K562 (cell line): ENCODE measurements around the gene EEF2K. TPM values are rescaled to one million over a fixed set of nuclear protein-coding genes. Genes with fewer than 3 reads are reported as not detected.

Experiments used
- ATAC-seq: fragments of 200-7000 bp; cut with Tn5 transposase; 3 replicates; pipeline ENCODE4 v1.9.1; 2020; ENCODE audit warnings: moderate library complexity
- BruUV-seq: library from RNA; stranded (reverse); fragments of 400-500 nt; replicated peaks from 2 replicates; lab custom pipeline; 2021; lab: Mats Ljungman, UMichigan
- CTCF ChIA-PET: fragments of 300-600 bp; formaldehyde crosslinking; extraction: SDS; loops from one replicate; lab custom pipeline; 2021; ENCODE audit warnings: low intra/inter-chr PET ratio; lab: Yijun Ruan, JAX
- POLR2A ChIA-PET: fragments of 300-600, 350-650 bp; sonication (Branson Sonifier 250); formaldehyde crosslinking; extraction: SDS; loops from one replicate; lab custom pipeline; 2021; ENCODE audit warnings: antibody characterized with exemption, inconsistent platforms; lab: Yijun Ruan, JAX
- DNase-seq, 4 experiments: peaks; one replicate each; pipeline versions ENCODE4 v3.0.0 to v3.0.0-alpha.2; 2011 to 2018; ENCODE audit warnings: low spot score in 3 of 4, mixed read lengths in 3 of 4; ENCODE audit errors: extremely low read depth in 1 of 4
- FAIRE-seq: peaks from 2 replicates; lab custom pipeline; 2011; peaks lifted over from hg19 to GRCh38; lab: Jason Lieb, UNC
- H2AFZ ChIP-seq: 2 replicates; pipeline ENCODE4 v1.6.0; 2011; ENCODE audit warnings: low read depth, low read length, control low read depth, inconsistent platforms
- H3K27ac ChIP-seq: fragments of 200-600 bp; 3 replicates; pipeline ENCODE4 v1.8.0; 2011; ENCODE audit warnings: low read depth, mild to moderate bottlenecking, control low read depth, inconsistent platforms, low read length, moderate library complexity, mixed read lengths; ENCODE audit errors: extremely low read depth
- H3K27me3 ChIP-seq, 2 experiments: fragments of 300-600 bp in 1 of 2; 2 replicates in 1 of 2; 3 replicates in 1 of 2; pipeline versions ENCODE4 v1.6.0 to v1.8.0; 2011; ENCODE audit warnings: inconsistent platforms in 2 of 2, low read length in 2 of 2, mild to moderate bottlenecking in 1 of 2, mixed read lengths in 1 of 2, moderate library complexity in 1 of 2; ENCODE audit not compliant: control insufficient read depth in 2 of 2, insufficient read depth in 2 of 2
- H3K36me3 ChIP-seq: fragments of 300-600 bp; 3 replicates; pipeline ENCODE4 v1.8.0; 2011; ENCODE audit warnings: mild to moderate bottlenecking, low read length, inconsistent platforms; ENCODE audit not compliant: control insufficient read depth, insufficient read depth
- H3K4me1 ChIP-seq, 2 experiments: fragments of 200-600 bp in 1 of 2; replicated peaks in 1 of 2; 2 replicates in 1 of 2; 3 replicates in 1 of 2; pipeline versions ENCODE4 v1.5.1 to v1.8.0; 2011; ENCODE audit warnings: inconsistent platforms in 2 of 2, low read length in 2 of 2, mild to moderate bottlenecking in 1 of 2, mixed read lengths in 1 of 2, moderate library complexity in 1 of 2; ENCODE audit not compliant: control insufficient read depth in 2 of 2, insufficient read depth in 2 of 2
- H3K4me2 ChIP-seq: 2 replicates; pipeline ENCODE4 v1.6.1; 2011; ENCODE audit warnings: low read length, control low read depth, inconsistent platforms, mixed read lengths; ENCODE audit not compliant: insufficient read depth
- H3K4me3 ChIP-seq: fragments of 200-600 bp; sonication (generic), shearing (Covaris generic); 2 replicates; pipeline ENCODE4 v1.5.1; 2016; ENCODE audit warnings: control low read depth, inconsistent platforms
- H3K79me2 ChIP-seq: fragments of 200-600 bp; 3 replicates; pipeline ENCODE4 v1.8.0; 2011; ENCODE audit warnings: low read length, inconsistent platforms; ENCODE audit not compliant: control insufficient read depth, insufficient read depth
- H3K9ac ChIP-seq, 2 experiments: 2 replicates each; pipeline versions ENCODE4 v1.6.0 to v1.6.1; 2011; ENCODE audit warnings: low read depth in 2 of 2, low read length in 2 of 2, control low read depth in 1 of 2, inconsistent platforms in 1 of 2, mild to moderate bottlenecking in 1 of 2, mixed read lengths in 1 of 2; ENCODE audit not compliant: insufficient read depth in 1 of 2
- H3K9me1 ChIP-seq: one replicate; pipeline ENCODE4 v1.6.0; 2011; ENCODE audit warnings: inconsistent platforms, mild to moderate bottlenecking, low read length, moderate library complexity; ENCODE audit not compliant: control insufficient read depth, insufficient read depth
- H3K9me3 ChIP-seq: replicated peaks from 2 replicates; pipeline ENCODE4 v1.5.1; 2011; ENCODE audit warnings: low read depth, low read length, inconsistent platforms; ENCODE audit not compliant: control insufficient read depth, insufficient read depth
- H4K20me1 ChIP-seq: replicated peaks from 2 replicates; pipeline ENCODE4 v1.6.1; 2011; ENCODE audit warnings: low read length, inconsistent platforms, mixed read lengths; ENCODE audit not compliant: control insufficient read depth, insufficient read depth
- BRF1 ChIP-seq: IDR thresholded peaks from 3 replicates; pipeline ENCODE4 v1.6.1; 2011; ENCODE audit warnings: borderline replicate concordance, mild to moderate bottlenecking; ENCODE audit not compliant: insufficient read length; ENCODE audit errors: extremely low read depth
- CC2D1A ChIP-seq: fragments of 450-650 bp; IDR thresholded peaks from 2 replicates; pipeline ENCODE4 v1.6.1; 2017; ENCODE audit warnings: mild to moderate bottlenecking
- CHD1 ChIP-seq: fragments of 200-600 bp; sonication (generic); IDR thresholded peaks from one replicate; pipeline ENCODE4 v1.6.1; 2012; ENCODE audit warnings: mild to moderate bottlenecking, moderate library complexity, low read length, inconsistent platforms
- FUS ChIP-seq: fragments of 200-400 bp; formaldehyde crosslinking; optimal IDR thresholded peaks from 2 replicates; pipeline ENCODE3; 2017; ENCODE audit warnings: low read depth, low read length
- GATAD2B ChIP-seq: fragments of 450-650 bp; IDR thresholded peaks from 2 replicates; pipeline ENCODE4 v1.6.1; 2017; ENCODE audit warnings: mild to moderate bottlenecking, borderline replicate concordance
- HEY1 ChIP-seq: fragments of 250-450 bp; sonication (Bioruptor Pico); IDR thresholded peaks from 2 replicates; pipeline ENCODE4 v1.5.0; 2020; ENCODE audit warnings: mild to moderate bottlenecking, moderate library complexity, borderline replicate concordance
- HMG20A ChIP-seq: fragments of 450-650 bp; formaldehyde crosslinking; conservative IDR thresholded peaks from 2 replicates; pipeline ENCODE4 v1.4.0; 2020; ENCODE audit warnings: mild to moderate bottlenecking, mixed read lengths
- JUNB ChIP-seq: fragments of 450-650 bp; formaldehyde crosslinking; conservative IDR thresholded peaks from 2 replicates; pipeline ENCODE4 v1.4.0; 2020; ENCODE audit warnings: mild to moderate bottlenecking
- NR2C2 ChIP-seq, 2 experiments: fragments of 200-800 bp in 1 of 2; sonication (Bioruptor generic) in 1 of 2; sonication (generic) in 1 of 2; formaldehyde crosslinking in 1 of 2; IDR thresholded peaks; 2 replicates each; pipeline versions ENCODE4 v1.6.1 to v1.8.0; 2016 to 2022; ENCODE audit warnings: mild to moderate bottlenecking in 1 of 2, missing compliant biosample characterization in 1 of 2, missing genetic modification characterization in 1 of 2, missing genetic modification reagents in 1 of 2
- POLR3G ChIP-seq: IDR thresholded peaks from 2 replicates; pipeline ENCODE4 v1.6.1; 2011; ENCODE audit not compliant: insufficient read length, insufficient replicate concordance; ENCODE audit errors: extremely low read depth
- SMAD2 ChIP-seq: fragments of 150-350 bp; IDR thresholded peaks from 2 replicates; pipeline ENCODE4 v1.6.1; 2014; ENCODE audit warnings: low read depth, mild to moderate bottlenecking, low read length
- SRSF1 ChIP-seq: fragments of 200-400 bp; formaldehyde crosslinking; IDR thresholded peaks from 2 replicates; pipeline ENCODE4 v1.6.1; 2017; ENCODE audit warnings: mild to moderate bottlenecking, low read depth, low read length, moderate library complexity
- TCF7 ChIP-seq: sonication (generic); IDR thresholded peaks from 2 replicates; pipeline ENCODE4 v1.6.1; 2016; ENCODE audit warnings: antibody characterized with exemption, borderline replicate concordance
- ZNF3 ChIP-seq: fragments of 250-450 bp; sonication (Bioruptor Pico); IDR thresholded peaks from 2 replicates; pipeline ENCODE4 v1.5.0; 2021; ENCODE audit warnings: mild to moderate bottlenecking, moderate library complexity
- ZNF584 ChIP-seq: fragments of 200-800 bp; sonication (Bioruptor generic); IDR thresholded peaks from 2 replicates; pipeline ENCODE4 v1.6.1; 2016; ENCODE audit warnings: low read depth, mild to moderate bottlenecking, missing genetic modification characterization, missing compliant biosample characterization
- WGBS: fragments of 100-300 bp; shearing (Covaris generic); methylation state at CpG from one replicate; pipeline ENCODE4 v1.1.6; 2016; ENCODE audit warnings: low coverage, mixed read lengths; ENCODE audit not compliant: insufficient coverage; ENCODE audit errors: missing lambda C conversion rate; 5-methylcytosine and 5-hydroxymethylcytosine counted together
- in situ Hi-C: fragments of 300-500 bp; cut with MboI; formaldehyde crosslinking; loops from 4 replicates; pipeline ENCODE4 v1.15.0; 2018; ENCODE audit warnings: inconsistent platforms, mixed read lengths
- intact Hi-C: fragments of 100-400 bp; cut with micrococcal nuclease; formaldehyde crosslinking; loops from 2 replicates; pipeline ENCODE4 v1.14.2; 2022
- polyA plus RNA-seq, 8 experiments: library from polyadenylated mRNA; depleted of rRNA in 4 of 8; stranded (reverse) in 5 of 8; unstranded in 3 of 8; fragments of >200 nt; fragmentation: Nextera tagmentation in 2 of 8; fragmentation: Illumina TruSeq in 1 of 8; extraction: Ambion mirVana in 2 of 8; extraction: Trizol in 1 of 8; gene quantifications; 2 replicates each; pipeline versions ENCODE4 v1.2.1 to v1.2.3, GENCODE V29; 2011 to 2014; ENCODE audit warnings: inconsistent platforms in 1 of 8, missing spikeins in 1 of 8
- total RNA-seq, 7 experiments: library from RNA; depleted of rRNA in 6 of 7; stranded (reverse); fragments of >200 nt in 6 of 7; fragmentation: Illumina TruSeq in 2 of 7; extraction: Trizol in 2 of 7; gene quantifications; 2 replicates each; pipeline versions ENCODE4 v1.2.1 to v1.2.3, GENCODE V29; 2011 to 2021; ENCODE audit warnings: low replicate concordance in 1 of 7
- TF ChIP-seq, protein P1 (sequence below): fragments of 450-650 bp; IDR thresholded peaks from 2 replicates; pipeline ENCODE4 v1.6.1; 2017; ENCODE audit warnings: mild to moderate bottlenecking, moderate library complexity

The EEF2K gene
- total and polyA plus RNA-seq, 9 of the 15 experiments (the other 6 are each of a cell fraction or from before 2014, with no cell fraction given): 3.0 to 35.2 (median 12.2) TPM

DNA sequence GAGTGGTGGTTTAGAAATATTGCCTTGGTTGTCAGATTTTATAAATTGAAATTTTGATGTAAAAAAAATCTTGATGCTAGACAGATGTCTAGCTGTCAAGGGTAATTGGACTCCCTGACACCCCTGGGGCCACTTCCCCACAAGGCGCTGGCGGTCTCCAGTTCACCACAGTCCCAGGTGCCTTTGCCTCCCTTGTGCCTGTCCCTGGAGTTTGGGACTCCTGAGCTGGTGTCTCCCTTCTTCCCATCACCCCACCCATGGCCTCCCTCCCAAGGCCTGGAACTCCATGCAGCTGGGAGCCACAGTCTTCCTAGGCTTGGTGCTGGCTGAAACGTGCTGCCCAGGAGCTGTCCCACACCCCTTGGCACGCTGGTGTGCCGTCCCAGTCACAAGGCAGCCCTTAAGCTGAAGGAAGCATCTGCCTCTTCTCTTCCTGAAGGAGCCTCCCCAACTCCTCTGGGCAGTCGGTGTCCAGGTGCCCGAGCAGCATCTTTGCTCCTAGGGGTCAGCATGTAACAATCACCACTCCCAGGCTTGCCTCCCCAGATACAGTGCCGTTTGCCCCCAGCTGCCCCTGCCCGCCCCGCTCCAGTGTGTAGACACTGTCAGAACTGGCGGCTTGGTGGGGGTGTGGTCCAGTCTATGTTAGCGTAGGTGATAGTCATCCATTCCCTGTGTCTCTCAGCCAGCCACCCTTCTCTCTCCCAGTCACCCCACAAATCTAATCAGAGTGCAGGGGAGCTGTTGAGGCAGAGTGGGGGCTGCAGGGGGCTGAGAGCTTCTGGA is 117.3 kb downstream of the EEF2K start:
- ATAC-seq (no peak), FAIRE-seq (no peak), DNase-seq (peak in 1 of 4 experiments; percentile 16)
- CTCF ChIA-PET: interaction anchor here (0.5 kb wide), 1 partner anchor 1172 kb away, joined by 3 read pairs; the partner anchor contains the start of gene DNAH3
- Histone ChIP-seq H3K79me2 (peaks cover 18% of the 10 kb centered on the region), H3K9me1 (no peaks in the 10 kb centered on the region), H3K4me3 (no peak overlapping the region), H3K36me3 (peaks cover 97% of the 10 kb centered on the region), H3K27me3 (no peaks in the 10 kb centered on the region), H3K9ac (no peak overlapping the region; a peak in 1 of 4 replicates), H3K9me3 (no peaks in the 10 kb centered on the region), H3K27ac (no peak overlapping the region), H4K20me1 (peaks cover 27% of the 10 kb centered on the region), H3K4me1 (peaks cover 0 to 4% of the 10 kb centered on the region in 2 experiments; a peak in 2 of 5 replicates), H3K4me2 (no peak overlapping the region), H2AFZ (no peak overlapping the region)
- WGBS: 96% methylated on average over 6 of the region's 12 CpGs
- no TSS peak for BruUV-seq
- in situ Hi-C loops: no loop called here
- TF ChIP-seq ZNF3 (CRISPR knock-in tag) (no peak), GATAD2B (no peak), NR2C2 (CRISPR knock-in tag; IDR thresholded peaks at IDR 0.05) (no peak), NR2C2 (tag; IDR thresholded peaks at IDR 0.05) (no peak), CC2D1A (no peak), FUS (no peak), POLR3G (no peak), SMAD2 (no peak), HEY1 (CRISPR knock-in tag) (no peak), SRSF1 (no peak), CHD1 (no peak), TCF7 (no peak), JUNB (CRISPR knock-in tag) (no peak), BRF1 (no peak), HMG20A (CRISPR knock-in tag) (no peak), ZNF584 (CRISPR knock-in tag) (no peak)
- TF ChIP-seq, protein P1, sequence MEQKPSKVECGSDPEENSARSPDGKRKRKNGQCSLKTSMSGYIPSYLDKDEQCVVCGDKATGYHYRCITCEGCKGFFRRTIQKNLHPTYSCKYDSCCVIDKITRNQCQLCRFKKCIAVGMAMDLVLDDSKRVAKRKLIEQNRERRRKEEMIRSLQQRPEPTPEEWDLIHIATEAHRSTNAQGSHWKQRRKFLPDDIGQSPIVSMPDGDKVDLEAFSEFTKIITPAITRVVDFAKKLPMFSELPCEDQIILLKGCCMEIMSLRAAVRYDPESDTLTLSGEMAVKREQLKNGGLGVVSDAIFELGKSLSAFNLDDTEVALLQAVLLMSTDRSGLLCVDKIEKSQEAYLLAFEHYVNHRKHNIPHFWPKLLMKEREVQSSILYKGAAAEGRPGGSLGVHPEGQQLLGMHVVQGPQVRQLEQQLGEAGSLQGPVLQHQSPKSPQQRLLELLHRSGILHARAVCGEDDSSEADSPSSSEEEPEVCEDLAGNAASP: no peak
- intact Hi-C loops: loop anchor here (10.0 kb wide), 1 partner anchor 1139 kb away; no protein-coding TSS in a partner anchor
- POLR2A ChIA-PET: interaction anchor here (0.7 kb wide), 1 partner anchor 121 kb away, joined by 3 read pairs; no protein-coding TSS in a partner anchor
